HepG2 (cell line): ENCODE data around the gene PPP3R2. TPM values are rescaled to one million over a fixed set of nuclear protein-coding genes. Genes with fewer than 3 reads are reported as not detected.

Source experiments
- ATAC-seq: fragments of 200-7000 bp; cut with Tn5 transposase; 3 replicates; pipeline ENCODE4 v1.9.1; 2020; ENCODE audit warnings: mild to moderate bottlenecking, moderate library complexity
- BruUV-seq: library from RNA; stranded (reverse); fragments of 400-500 nt; replicated peaks from 2 replicates; lab custom pipeline; 2021; lab: Mats Ljungman, UMichigan
- CTCF ChIA-PET: fragments of 300-600 bp; formaldehyde crosslinking; extraction: SDS; loops from one replicate; lab custom pipeline; 2021; ENCODE audit warnings: low total read pairs, inconsistent platforms, low intra/inter-chr PET ratio; lab: Yijun Ruan, JAX
- POLR2A ChIA-PET: fragments of 350-600 bp; sonication (Branson Sonifier 250); formaldehyde crosslinking; loops from one replicate; lab custom pipeline; 2020; ENCODE audit warnings: antibody characterized with exemption, inconsistent platforms; lab: Yijun Ruan, JAX
- DNase-seq: peaks from one replicate; pipeline ENCODE4 v3.0.0-alpha.2; 2015; ENCODE audit warnings: low spot score
- FAIRE-seq: peaks from 3 replicates; lab custom pipeline; 2011; peaks lifted over from hg19 to GRCh38; lab: Jason Lieb, UNC
- H2AFZ ChIP-seq: one replicate; pipeline ENCODE4 v1.6.1; 2011; ENCODE audit warnings: low read length, inconsistent platforms
- H3K27ac ChIP-seq: fragments of 300-600 bp; 3 replicates; pipeline ENCODE4 v1.8.0; 2011; ENCODE audit warnings: mixed run types, mild to moderate bottlenecking, mixed read lengths, low read length, inconsistent platforms; ENCODE audit not compliant: insufficient read depth; ENCODE audit errors: extremely low read length
- H3K27me3 ChIP-seq, 2 experiments: fragments of 200-600 bp in 1 of 2; 2 replicates in 1 of 2; 3 replicates in 1 of 2; pipeline versions ENCODE4 v1.6.0 to v1.8.0; 2011; ENCODE audit warnings: low read length in 2 of 2, mild to moderate bottlenecking in 2 of 2, moderate library complexity in 2 of 2, inconsistent platforms in 1 of 2; ENCODE audit not compliant: insufficient read depth in 2 of 2, control insufficient read depth in 1 of 2
- H3K36me3 ChIP-seq, 2 experiments: fragments of 200-600 bp in 1 of 2; replicated peaks in 1 of 2; 2 replicates in 1 of 2; 3 replicates in 1 of 2; pipeline versions ENCODE4 v1.5.1 to v1.8.0; 2011; ENCODE audit warnings: low read length in 2 of 2, inconsistent platforms in 1 of 2; ENCODE audit not compliant: insufficient read depth in 2 of 2, control insufficient read depth in 1 of 2
- H3K4me1 ChIP-seq: 2 replicates; pipeline ENCODE4 v1.5.1; 2012; ENCODE audit warnings: low read length, inconsistent platforms; ENCODE audit not compliant: insufficient read depth
- H3K4me2 ChIP-seq: 2 replicates; pipeline ENCODE4 v1.6.0; 2011; ENCODE audit warnings: low read depth, low read length, inconsistent platforms
- H3K4me3 ChIP-seq, 3 experiments: fragments of 200-600 bp in 1 of 3; sonication (generic), shearing (Covaris generic) in 1 of 3; replicated peaks in 1 of 3; 2 replicates each; pipeline ENCODE4 v1.5.1; 2011 to 2016; ENCODE audit warnings: low read length in 3 of 3, inconsistent platforms in 2 of 3, low read depth in 2 of 3, mild to moderate bottlenecking in 2 of 3, control low read depth in 1 of 3, mixed read lengths in 1 of 3; ENCODE audit not compliant: insufficient read depth in 1 of 3
- H3K79me2 ChIP-seq: one replicate; pipeline ENCODE4 v1.6.1; 2011; ENCODE audit warnings: low read length, inconsistent platforms; ENCODE audit not compliant: insufficient read depth
- H3K9ac ChIP-seq: 2 replicates; pipeline ENCODE4 v1.6.0; 2011; ENCODE audit warnings: mild to moderate bottlenecking, low read depth, low read length, inconsistent platforms; ENCODE audit not compliant: insufficient read depth
- H3K9me3 ChIP-seq: 2 replicates; pipeline ENCODE4 v1.5.1; 2012; ENCODE audit warnings: mild to moderate bottlenecking, low read length
- H4K20me1 ChIP-seq: 2 replicates; pipeline ENCODE4 v1.6.0; 2011; ENCODE audit warnings: inconsistent platforms, mild to moderate bottlenecking, low read length, moderate library complexity; ENCODE audit not compliant: insufficient read depth
- AHR ChIP-seq: IDR thresholded peaks from 2 replicates; pipeline ENCODE4 v1.6.1; 2018; ENCODE audit warnings: missing genetic modification reagents, missing compliant biosample characterization
- CAMTA2 ChIP-seq: sonication (generic); formaldehyde crosslinking; IDR thresholded peaks from 2 replicates; pipeline ENCODE4 v1.4.0; 2020; ENCODE audit warnings: mild to moderate bottlenecking, missing genetic modification reagents, borderline replicate concordance
- CENPX ChIP-seq: sonication (generic); formaldehyde crosslinking; IDR thresholded peaks from 2 replicates; pipeline ENCODE4 v1.9.0; 2021; ENCODE audit warnings: mild to moderate bottlenecking, missing genetic modification reagents, moderate library complexity
- HNRNPK ChIP-seq: fragments of 200-400 bp; formaldehyde crosslinking; IDR thresholded peaks from 2 replicates; pipeline ENCODE4 v1.6.1; 2018; ENCODE audit warnings: low read length, low read depth, moderate library complexity, mild to moderate bottlenecking; ENCODE audit not compliant: poor library complexity, severe bottlenecking
- NR3C1 ChIP-seq: sonication (generic); formaldehyde crosslinking; IDR thresholded peaks from 2 replicates; pipeline ENCODE4 v1.4.0; 2020; ENCODE audit warnings: missing genetic modification reagents
- ZBTB7A ChIP-seq: sonication (generic); formaldehyde crosslinking; IDR thresholded peaks from 2 replicates; pipeline ENCODE4 v1.8.0; 2022; ENCODE audit warnings: mild to moderate bottlenecking, missing genetic modification reagents
- ZNF367 ChIP-seq: sonication (generic); formaldehyde crosslinking; IDR thresholded peaks from 2 replicates; pipeline ENCODE4 v1.4.0; 2020; ENCODE audit warnings: missing genetic modification reagents, borderline replicate concordance
- ZNF430 ChIP-seq: sonication (generic); formaldehyde crosslinking; IDR thresholded peaks from 2 replicates; pipeline ENCODE4 v1.9.0; 2021; ENCODE audit warnings: mild to moderate bottlenecking, missing genetic modification reagents
- ZSCAN29 ChIP-seq: sonication (generic); formaldehyde crosslinking; conservative IDR thresholded peaks from 2 replicates; pipeline ENCODE4 v1.4.0; 2020; ENCODE audit warnings: mild to moderate bottlenecking, missing genetic modification reagents
- WGBS: methylation state at CpG from one replicate; pipeline ENCODE4 v1.1.6; 2017; ENCODE audit warnings: low lambda C conversion rate; 5-methylcytosine and 5-hydroxymethylcytosine counted together
- in situ Hi-C: cut with HindIII; loops from 2 replicates; pipeline ENCODE4 v1.10.0; 2017; ENCODE audit warnings: low pct_unique_long_range_greater_than_20kb; ENCODE audit not compliant: extremely low pct_ligation_motif_present
- intact Hi-C: fragments of 100-400 bp; cut with micrococcal nuclease; formaldehyde crosslinking; loops from one replicate; pipeline ENCODE4 v1.10.0; 2022; ENCODE audit not compliant: unreplicated experiment
- polyA plus RNA-seq, 8 experiments: library from polyadenylated mRNA; depleted of rRNA in 3 of 8; stranded (reverse) in 7 of 8; unstranded in 1 of 8; fragments of >200 nt; fragmentation: Illumina TruSeq in 4 of 8; extraction: Trizol in 4 of 8; gene quantifications; 2 replicates each; pipeline versions ENCODE4 v1.2.1 to v1.2.3, GENCODE V29; 2011 to 2016; ENCODE audit warnings: low read depth in 4 of 8, missing spikeins in 1 of 8, mixed read lengths in 1 of 8; ENCODE audit not compliant: insufficient read depth in 1 of 8
- total RNA-seq, 5 experiments: library from RNA; depleted of rRNA; stranded (reverse); fragments of >200 nt; fragmentation: Illumina TruSeq; extraction: Trizol; gene quantifications; 2 replicates each; pipeline ENCODE4 v1.2.3, GENCODE V29; 2016; ENCODE audit warnings: low read depth in 1 of 5
- TF ChIP-seq, protein P1 (sequence below): sonication (generic); formaldehyde crosslinking; IDR thresholded peaks from 2 replicates; pipeline ENCODE4 v1.4.0; 2020; ENCODE audit warnings: mild to moderate bottlenecking, missing genetic modification reagents

The PPP3R2 gene
- total and polyA plus RNA-seq, 2 of the 13 experiments (the other 11 are each of a cell fraction or from before 2014, with no cell fraction given): not detected

DNA sequence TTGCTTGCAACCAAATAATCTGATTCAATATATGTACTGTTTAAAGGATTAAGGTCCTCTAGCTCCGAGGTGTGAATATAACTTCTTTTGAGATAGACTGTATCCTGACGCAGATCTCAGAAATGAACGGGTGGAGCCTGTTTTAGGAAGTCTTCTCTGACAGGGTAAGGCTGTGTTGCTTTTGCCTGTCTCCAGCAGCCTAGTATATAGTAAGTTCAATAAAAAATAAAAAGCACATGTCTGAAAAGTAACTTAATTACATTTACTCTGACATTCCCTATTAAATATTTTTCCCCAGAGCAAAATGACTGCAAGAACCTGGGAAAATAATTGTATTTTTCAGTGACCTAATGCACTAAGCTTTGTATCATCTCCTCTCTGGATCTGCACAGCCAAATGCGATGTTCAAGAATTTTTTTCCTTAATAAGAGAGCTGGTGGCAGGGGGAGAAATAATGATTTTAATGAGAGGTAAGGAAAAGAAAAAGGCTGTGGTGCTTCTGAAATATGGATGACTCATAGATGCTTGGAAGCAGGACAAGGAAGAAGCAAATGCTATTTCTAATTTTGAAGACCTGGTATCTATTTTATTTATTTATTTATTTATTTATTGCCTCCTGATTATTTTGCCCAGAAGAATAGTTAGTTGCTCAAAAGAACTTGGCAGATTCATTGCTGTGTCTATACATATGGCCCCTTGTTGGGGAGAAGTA lies 7.3 kb downstream of the PPP3R2 start:
- no peaks in the 10 kb centered on the region for H3K36me3 ChIP-seq
- no peaks in the 10 kb centered on the region for H3K9me3 ChIP-seq
- no peak for TF ChIP-seq NR3C1 (CRISPR knock-in tag)
- TF ChIP-seq CENPX (CRISPR knock-in tag): no peak
- no peak for ATAC-seq
- in situ Hi-C loops (no loop called here), intact Hi-C loops (no loop called here)
- 38% methylated on average over 4 of the region's 4 CpGs for WGBS
- no TSS peak for BruUV-seq
- H3K79me2 ChIP-seq: no peaks in the 10 kb centered on the region
- no peak for DNase-seq
- ChIA-PET CTCF (no interaction called here), POLR2A (no interaction called here)
- H3K9ac ChIP-seq: no peak overlapping the region
- no peak overlapping the region for H3K4me2 ChIP-seq
- no peak overlapping the region for H3K4me3 ChIP-seq
- H3K4me1 ChIP-seq: no peaks in the 10 kb centered on the region
- no peaks in the 10 kb centered on the region for H4K20me1 ChIP-seq
- H2AFZ ChIP-seq: no peak overlapping the region
- no peaks in the 10 kb centered on the region for H3K27me3 ChIP-seq
- H3K27ac ChIP-seq: no peak overlapping the region
- FAIRE-seq: no peak

DNA sequence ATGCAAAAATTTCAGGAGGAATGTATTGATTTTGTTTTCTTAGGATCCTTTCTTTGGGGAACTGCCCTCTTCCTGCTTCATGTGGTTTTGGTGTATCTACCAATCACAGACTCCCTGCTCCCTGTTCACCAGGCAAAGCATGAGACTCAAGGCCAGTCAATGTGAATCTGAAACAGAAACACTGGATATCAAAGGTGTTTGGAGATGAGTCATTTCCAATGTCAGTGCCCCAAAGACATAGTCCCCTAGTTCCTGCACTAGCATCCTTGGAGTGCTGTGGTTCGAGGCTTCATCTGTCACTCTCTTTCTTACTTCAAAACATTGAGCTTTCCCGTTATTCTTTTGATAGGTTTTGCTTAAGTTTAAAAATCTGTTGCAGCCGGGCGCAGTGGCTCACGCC lies 8.1 kb downstream of the PPP3R2 start:
- 24% methylated on average over 5 of the region's 5 CpGs for WGBS
- Histone ChIP-seq H3K4me1 (no peaks in the 10 kb centered on the region), H3K79me2 (no peaks in the 10 kb centered on the region), H3K27ac (no peak overlapping the region), H3K9ac (no peak overlapping the region), H3K4me2 (no peak overlapping the region), H3K9me3 (no peaks in the 10 kb centered on the region), H2AFZ (no peak overlapping the region), H3K36me3 (no peaks in the 10 kb centered on the region), H3K4me3 (no peak overlapping the region), H3K27me3 (no peaks in the 10 kb centered on the region), H4K20me1 (no peaks in the 10 kb centered on the region)
- DNase-seq (peak; percentile 3), ATAC-seq (no peak), FAIRE-seq (no peak)
- intact Hi-C loops (no loop called here), in situ Hi-C loops (no loop called here)
- no peak for TF ChIP-seq AHR (CRISPR knock-in tag)
- no peak for TF ChIP-seq CAMTA2 (CRISPR knock-in tag)
- TF ChIP-seq, protein P1, sequence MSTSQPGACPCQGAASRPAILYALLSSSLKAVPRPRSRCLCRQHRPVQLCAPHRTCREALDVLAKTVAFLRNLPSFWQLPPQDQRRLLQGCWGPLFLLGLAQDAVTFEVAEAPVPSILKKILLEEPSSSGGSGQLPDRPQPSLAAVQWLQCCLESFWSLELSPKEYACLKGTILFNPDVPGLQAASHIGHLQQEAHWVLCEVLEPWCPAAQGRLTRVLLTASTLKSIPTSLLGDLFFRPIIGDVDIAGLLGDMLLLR (CRISPR knock-in tag): no peak
- no peak for TF ChIP-seq HNRNPK
- no peak for TF ChIP-seq ZNF367 (CRISPR knock-in tag)
- no peak for TF ChIP-seq ZSCAN29 (CRISPR knock-in tag)
- TF ChIP-seq ZBTB7A (CRISPR knock-in tag): no peak
- TF ChIP-seq CENPX (CRISPR knock-in tag): no peak
- no peak for TF ChIP-seq ZNF430 (CRISPR knock-in tag)
- BruUV-seq: no TSS peak
- ChIA-PET POLR2A (no interaction called here), CTCF (no interaction called here)
